ENCODE measurements around the gene STARD8.

GRCh38 chrX:68754406-68754805, 106.9 kb downstream of the STARD8 start:
- TF ChIP-seq, protein P1, sequence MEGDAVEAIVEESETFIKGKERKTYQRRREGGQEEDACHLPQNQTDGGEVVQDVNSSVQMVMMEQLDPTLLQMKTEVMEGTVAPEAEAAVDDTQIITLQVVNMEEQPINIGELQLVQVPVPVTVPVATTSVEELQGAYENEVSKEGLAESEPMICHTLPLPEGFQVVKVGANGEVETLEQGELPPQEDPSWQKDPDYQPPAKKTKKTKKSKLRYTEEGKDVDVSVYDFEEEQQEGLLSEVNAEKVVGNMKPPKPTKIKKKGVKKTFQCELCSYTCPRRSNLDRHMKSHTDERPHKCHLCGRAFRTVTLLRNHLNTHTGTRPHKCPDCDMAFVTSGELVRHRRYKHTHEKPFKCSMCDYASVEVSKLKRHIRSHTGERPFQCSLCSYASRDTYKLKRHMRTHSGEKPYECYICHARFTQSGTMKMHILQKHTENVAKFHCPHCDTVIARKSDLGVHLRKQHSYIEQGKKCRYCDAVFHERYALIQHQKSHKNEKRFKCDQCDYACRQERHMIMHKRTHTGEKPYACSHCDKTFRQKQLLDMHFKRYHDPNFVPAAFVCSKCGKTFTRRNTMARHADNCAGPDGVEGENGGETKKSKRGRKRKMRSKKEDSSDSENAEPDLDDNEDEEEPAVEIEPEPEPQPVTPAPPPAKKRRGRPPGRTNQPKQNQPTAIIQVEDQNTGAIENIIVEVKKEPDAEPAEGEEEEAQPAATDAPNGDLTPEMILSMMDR (IDR thresholded peaks at IDR 0.05): no peak
- TF ChIP-seq POLR2AphosphoS5 (IDR thresholded peaks at IDR 0.05): no peak
